GM19035 (cell line): ENCODE results near the gene UST.
"Not testable (repeated sequence)": the region's sequence is repeated elsewhere in the genome, so short reads cannot be mapped to it uniquely, and the experiment has no call there.

Experiments
- ATAC-seq: cut with Tn5 transposase; IDR thresholded peaks from one replicate; pipeline ENCODE4 v1.9.1; 2021; ENCODE audit not compliant: unreplicated experiment

Gene UST

DNA sequence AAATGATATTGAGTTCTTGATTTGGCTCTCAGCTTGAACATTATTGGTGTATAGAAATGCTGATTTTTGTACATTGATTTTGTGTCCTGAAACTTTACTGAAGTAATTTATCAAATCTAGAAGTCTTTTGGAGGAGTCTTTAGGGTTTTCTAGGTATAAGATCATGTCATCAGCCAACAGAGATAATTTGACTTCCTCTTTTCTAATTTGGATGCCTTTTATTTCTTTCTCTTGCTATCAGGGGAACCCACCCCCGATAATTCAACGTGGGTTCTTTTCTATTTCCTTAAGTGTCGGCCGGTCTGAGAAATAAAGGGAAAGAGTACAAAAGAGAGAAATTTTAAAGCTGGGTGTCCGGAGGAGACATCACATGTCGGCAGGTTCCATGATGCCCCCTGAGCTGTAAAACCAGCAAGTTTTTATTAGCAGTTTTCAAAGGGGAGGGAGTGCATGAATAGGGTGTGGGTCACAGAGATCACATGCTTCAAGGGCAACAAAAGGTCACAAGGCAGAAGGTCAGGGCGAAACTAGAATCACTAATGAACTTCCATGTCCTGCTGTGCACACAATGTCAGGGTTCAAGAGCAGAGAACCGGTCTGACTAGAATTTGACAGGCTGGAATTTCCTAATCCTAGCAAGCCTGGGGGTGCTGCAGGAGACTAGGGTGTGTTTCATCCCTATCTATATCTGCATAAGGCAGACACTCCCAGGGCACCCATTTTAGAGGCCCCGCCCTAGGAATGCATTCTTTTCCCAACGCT lies 17.6 kb downstream of the UST start:
- not testable (repeated sequence) for ATAC-seq

GRCh38 chr6:148765898-148766808 lies 19.3 kb downstream of the UST start:
- no peak for ATAC-seq

- ATAC-seq: no peak
Measured at GRCh38 chr6:148768646-148769270, 21.9 kb downstream of the UST start.

DNA sequence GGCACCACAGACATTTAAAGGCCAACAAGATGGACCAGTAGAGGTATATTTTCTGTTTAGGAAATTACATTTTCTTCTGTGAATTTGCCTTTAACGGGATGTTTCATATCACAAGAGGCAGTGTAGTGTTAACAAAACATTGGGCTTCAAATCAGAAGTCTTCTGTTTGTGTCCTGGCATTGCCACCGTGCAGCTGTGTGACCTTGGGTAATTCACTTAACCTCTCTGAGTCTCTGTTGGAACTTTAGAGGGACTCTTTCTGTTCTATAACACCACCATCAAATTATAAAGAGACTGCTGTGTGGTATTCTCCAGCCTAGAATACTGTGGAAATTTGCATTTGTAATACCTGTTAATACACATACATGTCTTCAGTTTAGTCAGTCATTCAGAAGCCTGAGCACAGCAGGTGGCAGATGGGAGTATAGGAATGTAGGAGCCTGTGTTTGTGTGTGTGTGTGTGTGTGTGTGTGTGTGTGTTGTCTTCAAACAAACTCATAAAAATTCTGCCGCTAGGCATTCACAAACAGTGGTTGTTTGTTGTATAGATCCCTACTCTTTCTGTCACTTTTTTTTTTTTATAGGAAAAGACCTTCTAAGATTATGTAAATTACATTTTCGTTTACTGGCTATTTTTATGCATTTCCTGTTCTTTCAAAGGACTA lies 22.6 kb downstream of the UST start:
- no peak for ATAC-seq

GRCh38 chr6:148770408-148771211 lies 23.8 kb downstream of the UST start:
- ATAC-seq: no peak

DNA sequence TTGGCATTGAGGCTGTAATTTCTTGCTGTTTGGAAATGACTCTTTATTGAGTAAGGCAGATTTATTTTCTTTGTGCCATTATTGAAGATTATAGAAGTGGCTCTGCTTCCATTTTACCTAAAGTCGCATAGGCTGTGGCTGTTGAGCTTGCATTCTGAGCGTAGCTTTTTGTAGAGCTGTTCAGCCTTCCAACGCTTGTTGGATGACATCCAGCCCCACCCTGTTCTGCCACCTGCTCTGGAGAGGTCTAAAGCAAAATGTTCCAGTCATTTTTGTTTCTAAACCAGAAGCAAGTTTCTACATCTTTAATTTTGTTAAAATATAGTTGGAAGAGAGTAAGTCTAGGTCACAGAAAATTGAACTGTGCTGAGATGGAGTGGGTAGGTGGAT lies 24.4 kb downstream of the UST start:
- no peak for ATAC-seq

DNA sequence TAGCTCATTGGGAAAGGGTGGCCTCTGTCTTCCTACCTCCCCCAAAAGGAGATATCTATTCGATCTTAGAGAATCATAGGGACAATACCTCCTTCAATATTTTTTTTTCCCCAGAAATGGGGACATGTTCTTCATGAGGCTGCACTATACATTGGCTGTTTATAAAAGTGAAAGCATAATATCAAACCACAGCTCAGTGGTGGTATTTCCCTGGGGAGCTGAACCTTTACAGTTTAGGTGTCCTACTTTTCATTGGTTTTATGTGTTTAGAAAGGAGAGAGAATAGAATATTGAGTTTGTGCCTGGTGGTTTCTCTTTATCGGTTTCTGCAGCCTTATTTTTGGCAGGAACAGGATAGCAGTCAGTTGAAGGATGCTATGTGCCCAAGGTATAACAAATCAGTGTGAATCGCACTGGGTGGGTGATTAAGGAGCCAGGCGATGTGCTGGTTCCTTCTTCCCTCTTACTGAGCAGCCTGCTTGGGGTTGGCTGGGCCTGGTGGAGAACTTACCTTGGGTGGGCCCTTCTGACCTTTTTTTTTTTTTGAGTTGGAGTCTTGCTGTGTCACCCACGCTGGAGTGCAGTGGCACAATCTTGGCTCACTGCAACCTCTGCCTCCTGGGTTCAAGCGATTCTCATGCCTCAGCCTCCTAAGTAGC lies 25.2 kb downstream of the UST start:
- ATAC-seq: no peak

- ATAC-seq: no peak
Measured at GRCh38 chr6:148775161-148775560, 28.3 kb downstream of the UST start.

DNA sequence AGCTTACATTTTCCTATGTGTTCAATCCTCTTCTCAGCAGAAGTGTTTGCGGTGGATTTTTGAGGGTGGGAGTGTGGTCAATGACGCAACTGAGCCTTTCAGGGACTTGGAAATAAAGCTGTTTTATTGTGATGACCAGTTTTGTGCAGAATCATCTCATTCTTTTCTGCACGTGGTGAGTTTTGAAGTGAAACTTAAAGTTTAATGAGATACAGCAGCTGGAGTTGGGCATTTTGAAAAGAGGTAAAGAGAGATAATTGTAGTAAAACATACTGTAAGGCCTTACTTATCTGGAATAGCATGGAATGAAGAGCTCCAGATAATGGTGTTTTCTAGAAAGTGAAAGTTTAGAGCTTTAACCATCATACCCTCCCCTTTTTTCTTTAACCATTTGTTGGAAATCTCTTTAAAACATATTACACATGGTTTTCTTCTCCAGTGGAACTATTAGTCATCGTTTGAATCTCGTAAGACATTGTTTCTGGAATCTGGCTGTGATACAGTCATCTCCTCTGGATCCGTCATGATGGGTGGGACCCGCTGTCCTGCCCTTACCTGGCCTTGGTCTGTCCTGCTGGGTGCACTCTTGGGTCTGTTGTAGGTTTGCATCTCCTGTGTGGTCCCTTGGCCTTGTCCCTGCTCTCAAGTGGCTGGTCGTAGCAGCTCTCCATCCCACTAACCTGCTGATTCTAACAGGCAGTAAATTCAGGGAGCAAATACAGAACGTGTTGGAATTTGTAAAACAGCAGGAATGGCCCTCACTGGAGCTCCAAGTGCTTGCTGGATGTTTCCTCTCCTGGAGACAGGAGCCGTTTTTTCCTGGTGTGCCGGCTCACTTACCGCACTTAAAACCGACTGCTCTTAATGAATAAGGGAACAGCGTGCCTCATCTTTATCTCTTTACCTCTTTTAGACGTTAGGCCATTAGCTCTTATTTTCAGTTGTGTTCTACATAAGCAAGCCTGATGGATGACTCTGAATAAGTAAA lies 29.8 kb downstream of the UST start:
- no peak for ATAC-seq

DNA sequence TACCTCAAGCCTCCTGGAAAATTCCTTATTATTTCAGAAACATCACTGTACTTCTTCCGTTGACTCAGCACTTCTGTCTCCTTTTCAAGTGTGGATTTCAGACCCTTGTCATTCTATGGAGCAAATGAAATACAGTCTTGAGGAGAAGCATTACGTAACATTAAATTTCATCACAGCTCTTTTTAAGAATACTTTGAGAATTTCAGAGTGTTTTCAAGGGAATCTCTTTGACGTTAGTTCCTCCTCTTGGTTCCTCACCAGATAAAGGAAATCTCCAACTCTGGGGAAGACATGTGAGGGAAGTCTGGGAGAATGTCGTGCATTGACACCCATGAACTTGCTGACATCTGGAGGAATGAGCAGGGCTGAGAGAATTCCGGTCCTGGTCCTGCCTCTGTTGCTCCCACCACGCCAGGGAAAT lies 32.3 kb downstream of the UST start:
- ATAC-seq: no peak

- not testable (repeated sequence) for ATAC-seq
Measured at GRCh38 chr6:148780423-148780822, 33.6 kb downstream of the UST start.

- peak; percentile 88 for ATAC-seq
Measured at GRCh38 chr6:148780918-148781436, 34.1 kb downstream of the UST start.

GRCh38 chr6:148789948-148790347 lies 43.1 kb downstream of the UST start:
- ATAC-seq: no peak

GRCh38 chr6:148790404-148790803 lies 43.6 kb downstream of the UST start:
- no peak for ATAC-seq

DNA sequence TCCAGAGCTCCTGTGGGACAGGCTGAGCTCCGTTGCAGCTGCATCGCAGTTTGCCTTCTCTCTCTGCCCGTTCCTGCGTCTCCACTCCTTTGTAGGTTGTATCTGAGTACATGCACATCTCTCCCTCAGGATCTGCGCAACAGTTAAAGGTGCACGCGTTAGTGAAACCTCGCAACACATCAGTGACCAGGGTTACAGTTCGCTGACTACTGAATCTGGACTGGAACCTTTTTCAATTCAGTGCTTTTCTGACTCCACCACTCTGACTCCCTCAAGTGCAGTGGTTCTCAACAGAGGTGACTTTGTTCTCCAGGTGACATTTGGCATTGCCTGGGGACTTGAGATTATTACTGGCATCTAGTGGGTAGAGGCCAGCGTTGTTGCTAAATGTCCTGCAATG lies 44.0 kb downstream of the UST start:
- no peak for ATAC-seq

DNA sequence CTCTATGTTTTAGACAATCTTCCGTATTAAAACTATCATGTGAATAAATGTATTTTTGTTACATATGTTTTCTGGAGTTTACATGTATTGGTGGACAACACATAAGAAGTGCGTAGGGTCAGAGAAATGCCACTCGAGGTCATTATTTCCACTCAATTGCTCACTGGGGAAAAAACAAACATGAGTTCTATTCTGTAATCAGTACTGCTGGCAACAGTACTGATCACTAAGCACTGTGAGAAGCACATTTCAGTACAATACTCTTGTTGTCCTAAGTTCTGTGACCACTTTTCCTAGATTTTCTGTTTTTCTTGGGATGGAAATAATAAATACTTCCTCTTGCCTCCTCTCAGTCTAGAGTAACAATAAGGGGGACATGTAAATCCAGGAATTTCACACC lies 44.5 kb downstream of the UST start:
- ATAC-seq: no peak

- ATAC-seq: no peak
Measured at GRCh38 chr6:148793721-148794120, 46.9 kb downstream of the UST start.

- no peak for ATAC-seq
Measured at GRCh38 chr6:148794797-148795196, 48.0 kb downstream of the UST start.
